HG03139 (cell line): Measurements from ENCODE around the gene FTCD.
"Not testable (repeated sequence)": the region's sequence is repeated elsewhere in the genome, so short reads cannot be mapped to it uniquely, and the experiment has no call there.

Experiments
- ATAC-seq: cut with Tn5 transposase; IDR thresholded peaks from one replicate; pipeline ENCODE4 v1.9.1; 2021; ENCODE audit not compliant: unreplicated experiment

FTCD gene

DNA sequence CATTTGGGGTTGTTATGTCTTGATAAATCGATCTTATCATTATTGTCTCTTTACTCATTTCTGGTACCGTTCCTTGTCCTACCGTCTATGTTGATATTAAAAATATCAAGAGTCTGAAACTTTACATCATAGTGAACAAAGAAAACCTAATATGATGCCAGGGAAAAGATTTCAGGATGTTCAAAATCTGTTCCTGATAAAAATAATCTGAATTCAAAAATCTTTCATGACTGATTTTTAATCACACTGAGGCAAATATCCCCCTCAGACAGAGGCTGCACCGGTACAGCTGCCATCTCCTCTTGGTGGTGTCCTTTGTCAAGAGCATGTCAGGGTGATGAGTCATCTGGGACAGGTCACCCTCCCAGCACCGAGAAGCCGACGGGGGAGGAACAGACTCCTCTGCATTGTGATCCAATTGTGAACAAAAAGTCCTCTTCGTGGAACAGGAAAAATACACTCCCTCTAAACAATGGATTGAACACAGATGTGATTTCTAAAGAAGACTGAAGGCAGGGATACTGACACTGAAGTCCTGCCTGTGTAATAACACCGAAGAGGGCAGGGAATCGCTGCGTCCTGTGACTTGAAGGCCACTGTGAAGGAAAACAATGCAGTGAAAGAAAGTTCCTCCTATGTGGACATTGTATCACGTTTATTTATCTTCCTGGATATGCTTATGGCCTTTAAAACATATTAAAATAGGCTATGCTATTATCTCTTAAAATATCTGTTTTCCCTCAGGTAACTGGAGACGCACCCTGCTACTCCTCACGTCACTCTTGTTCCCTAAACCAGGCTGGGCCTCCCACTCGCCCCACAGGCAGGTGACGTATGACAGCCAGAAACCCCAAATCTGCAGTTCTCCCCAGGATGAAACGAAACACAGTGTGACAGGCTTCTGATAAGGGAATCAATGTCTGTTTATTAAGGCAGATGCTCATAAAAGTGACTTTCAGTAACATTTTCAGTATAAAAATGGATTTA is 33.1 kb upstream of the FTCD start:
- ATAC-seq: no peak

DNA sequence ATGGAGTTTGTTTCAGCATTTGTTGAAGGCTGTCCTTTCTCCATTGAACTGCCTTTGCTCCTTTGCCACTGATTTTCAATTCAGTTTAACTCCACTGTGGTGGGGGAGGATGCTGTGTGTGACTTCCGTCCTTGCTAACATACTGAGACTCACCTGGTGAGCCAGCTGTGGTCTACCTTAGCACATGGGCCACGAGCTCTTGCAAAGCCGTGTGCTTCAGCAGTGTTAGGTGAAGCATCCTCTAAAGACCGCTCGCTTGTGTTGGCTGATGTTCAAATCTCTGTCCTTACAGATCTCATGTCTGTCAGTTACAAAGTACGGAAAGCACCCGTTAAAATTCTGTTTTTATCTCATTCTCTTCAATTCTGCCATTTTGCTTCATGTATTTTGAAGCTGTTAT is 32.4 kb upstream of the FTCD start:
- no peak for ATAC-seq

DNA sequence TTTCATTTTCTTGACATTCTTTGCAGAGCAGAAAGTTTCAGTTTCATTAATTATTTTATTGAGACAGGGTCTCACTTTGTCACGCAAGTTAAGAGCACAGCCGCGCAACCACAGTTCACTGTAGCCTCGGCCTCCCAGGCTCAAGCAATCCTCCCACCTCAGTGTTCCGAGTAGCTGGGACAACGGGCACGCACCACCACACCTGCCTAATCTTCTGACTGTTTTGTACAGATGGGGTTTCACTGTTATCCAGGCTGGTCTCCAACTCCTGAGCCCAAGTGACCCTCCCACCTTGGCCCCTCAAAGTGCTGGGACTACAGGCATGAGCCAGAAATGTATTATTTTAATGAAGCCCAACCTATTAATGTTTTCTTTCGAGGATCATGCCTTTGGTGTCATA is 31.9 kb upstream of the FTCD start:
- ATAC-seq: no peak

DNA sequence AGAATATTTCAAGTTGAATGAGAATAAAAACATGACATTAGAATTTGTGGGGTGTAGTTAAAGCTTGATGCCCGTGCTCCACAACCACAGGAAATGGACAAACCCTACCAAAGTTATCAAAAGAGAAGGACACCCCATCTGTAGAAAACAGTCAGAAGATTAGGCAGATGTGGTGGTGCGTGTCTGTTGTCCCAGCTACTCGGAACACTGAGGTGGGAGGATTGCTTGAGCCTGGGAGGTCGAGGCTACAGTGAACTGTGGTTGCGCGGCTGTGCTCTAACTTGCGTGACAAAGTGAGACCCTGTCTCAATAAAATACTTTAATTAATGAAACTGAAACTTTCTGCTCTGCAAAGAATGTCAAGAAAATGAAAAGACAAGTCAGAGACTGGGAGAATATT is 30.3 kb upstream of the FTCD start:
- ATAC-seq: no peak

DNA sequence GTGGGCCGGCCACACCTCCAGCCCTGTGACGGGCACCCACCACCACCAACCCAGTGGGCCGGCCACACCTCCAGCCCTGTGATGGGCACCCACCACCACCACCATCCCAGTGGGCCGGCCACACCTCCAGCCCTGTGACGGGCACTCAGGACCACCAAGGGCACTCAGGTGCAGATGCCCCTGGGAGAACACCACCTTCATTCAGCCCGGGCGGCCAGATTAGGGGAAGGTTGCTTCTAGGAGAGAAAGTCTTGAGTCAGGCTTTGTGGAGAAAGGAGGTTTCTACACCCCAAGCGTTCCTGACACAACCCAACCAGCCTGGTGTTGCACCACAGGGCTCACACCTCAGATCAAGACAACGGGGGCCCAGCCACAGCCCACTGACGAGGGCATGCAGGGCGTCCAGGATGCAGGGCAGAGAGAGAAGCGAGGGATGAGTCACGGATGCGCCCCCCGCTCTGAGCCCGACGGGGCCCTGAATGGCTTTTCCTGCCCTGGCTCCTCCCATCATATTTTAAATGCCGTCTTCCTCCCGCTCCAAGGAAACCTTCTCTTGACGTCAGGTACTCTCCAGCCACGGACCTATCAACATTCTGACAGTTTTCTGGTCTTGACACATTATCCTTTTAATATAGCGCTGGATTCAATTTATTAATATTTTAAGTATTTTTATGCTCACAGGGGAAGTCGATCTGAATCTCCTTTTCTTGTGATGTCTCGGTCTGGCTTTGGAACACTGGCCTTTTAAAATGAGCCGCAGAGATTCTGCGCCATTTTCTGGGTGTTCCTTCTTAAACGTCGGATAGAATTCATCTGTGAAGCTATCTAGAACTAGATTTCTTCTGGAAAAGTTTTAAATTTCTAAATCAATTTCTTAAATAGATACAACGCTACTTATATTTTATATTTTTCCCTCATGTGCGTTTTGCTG is 29.5 kb upstream of the FTCD start:
- peak; percentile 44 for ATAC-seq

DNA sequence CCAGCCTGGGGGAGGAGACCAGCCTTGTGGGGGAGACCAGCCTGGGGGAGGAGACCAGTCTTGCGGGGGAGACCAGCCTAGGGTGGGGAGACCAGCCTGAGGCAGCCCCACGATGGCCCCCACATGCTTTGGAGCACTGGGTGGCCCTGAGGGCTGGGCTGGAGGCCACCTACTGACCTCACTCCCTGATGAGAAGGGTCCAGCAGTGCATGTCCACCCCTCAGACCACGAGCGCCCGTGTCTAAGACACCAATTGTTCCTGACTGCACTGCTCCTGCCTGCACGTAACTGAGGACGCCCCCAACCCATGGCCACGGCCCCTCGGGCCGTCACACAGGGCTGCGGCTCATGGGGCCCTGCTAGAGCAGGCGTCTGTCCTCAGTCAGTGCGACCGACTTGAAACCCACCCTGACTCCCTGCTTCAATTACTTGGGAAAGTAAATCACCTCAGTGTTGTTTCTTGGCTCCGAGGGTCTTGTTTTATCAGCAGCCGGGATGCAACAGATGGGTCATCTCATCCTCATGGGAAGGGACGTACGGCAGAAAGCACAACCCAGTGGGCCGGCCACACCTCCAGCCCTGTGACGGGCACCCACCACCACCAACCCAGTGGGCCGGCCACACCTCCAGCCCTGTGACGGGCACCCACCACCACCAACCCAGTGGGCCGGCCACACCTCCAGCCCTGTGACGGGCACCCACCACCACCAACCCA is 28.7 kb upstream of the FTCD start, which contains the start of gene SPATC1L:
TSS of gene SPATC1L (minus strand) at position 550 of the 715 bp plus-strand sequence. CDS start 1,643 bp downstream, outside the sequence.
- peak; percentile 45 for ATAC-seq

DNA sequence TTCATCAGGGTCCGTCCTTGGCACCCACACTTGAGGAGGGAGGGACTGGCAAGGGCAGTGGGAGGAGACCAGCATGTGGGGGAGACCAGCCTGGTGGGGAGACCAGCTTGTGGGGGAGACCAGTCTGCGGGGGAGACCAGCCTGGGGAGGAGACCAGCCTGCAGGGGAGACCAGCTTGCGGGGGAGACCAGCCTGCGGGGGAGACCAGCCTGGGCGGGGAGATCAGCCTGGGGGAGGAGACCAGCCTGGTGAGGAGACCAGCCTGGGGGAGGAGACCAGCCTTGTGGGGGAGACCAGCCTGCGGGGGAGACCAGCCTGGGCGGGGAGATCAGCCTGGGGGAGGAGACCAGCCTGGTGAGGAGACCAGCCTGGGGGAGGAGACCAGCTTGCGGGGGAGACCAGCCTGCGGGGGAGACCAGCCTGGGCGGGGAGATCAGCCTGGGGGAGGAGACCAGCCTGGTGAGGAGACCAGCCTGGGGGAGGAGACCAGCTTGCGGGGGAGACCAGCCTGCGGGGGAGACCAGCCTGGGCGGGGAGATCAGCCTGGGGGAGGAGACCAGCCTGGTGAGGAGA is 28.0 kb upstream of the FTCD start:
- ATAC-seq: not testable (repeated sequence)

DNA sequence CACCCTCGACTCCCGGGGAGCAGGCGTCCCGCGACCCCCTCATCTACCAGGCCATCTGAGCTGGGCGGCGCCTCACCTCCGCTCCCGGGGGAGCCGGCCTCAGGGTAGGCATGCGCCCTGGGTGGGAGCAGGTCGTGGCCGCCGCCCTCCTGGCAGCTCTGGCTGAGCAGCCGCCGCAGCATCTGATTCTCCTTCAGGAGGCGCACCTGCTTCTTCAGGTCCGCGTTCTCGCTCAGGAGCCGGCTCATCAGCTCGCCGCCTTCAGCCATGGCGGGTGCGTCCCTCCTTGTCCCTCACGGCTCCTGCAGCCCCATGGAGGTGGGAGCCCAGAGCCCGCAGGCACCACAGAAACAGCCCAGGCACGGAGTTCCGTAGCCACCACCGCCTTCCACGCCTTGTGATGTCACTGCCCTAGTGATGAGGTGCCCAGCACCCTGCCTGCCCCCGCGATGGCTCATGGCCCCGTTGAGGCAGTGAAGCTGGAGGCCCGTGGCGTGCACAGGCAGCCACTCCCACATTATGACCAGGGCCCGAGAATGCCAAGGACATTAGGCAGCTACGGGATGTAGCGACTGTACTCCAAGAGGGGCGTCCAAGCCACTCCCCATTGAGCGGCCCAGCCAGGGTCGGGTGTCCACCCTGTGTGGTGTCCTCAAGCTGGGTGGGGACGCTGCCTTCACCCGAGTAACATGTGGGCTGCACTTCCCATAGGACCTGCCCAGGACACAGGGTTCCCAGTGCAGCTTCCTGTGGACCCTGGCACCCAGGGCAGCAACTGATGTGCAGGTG is 27.4 kb upstream of the FTCD start:
- no peak for ATAC-seq

DNA sequence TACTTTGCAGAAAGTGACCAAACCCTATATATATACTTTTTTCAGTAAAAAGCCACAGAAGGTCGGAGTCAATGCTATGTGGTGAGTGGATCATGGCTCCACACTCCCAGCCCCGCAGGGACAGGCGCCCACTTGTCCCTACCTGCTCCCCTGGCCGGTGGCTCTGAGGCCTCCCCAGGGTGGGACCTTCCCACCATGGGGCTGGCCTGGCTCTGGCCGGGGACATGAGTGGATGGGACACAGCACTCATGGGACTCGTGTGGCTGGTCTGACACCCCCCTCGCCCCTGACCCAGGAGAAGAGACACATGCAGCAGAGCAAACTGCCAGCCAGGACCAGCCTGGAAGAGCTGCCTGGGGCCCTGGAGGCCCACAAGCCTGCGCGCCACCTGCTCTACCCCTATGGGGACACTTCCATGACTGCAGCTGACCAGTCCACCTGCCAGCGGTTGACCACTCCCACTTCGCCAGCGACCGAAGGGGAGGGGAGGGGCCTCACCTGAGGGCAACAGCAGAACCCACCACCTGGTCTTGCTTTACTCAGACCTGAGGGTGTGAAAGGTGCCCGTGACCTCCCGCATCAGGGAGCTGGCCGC is 26.7 kb upstream of the FTCD start:
- ATAC-seq: no peak

DNA sequence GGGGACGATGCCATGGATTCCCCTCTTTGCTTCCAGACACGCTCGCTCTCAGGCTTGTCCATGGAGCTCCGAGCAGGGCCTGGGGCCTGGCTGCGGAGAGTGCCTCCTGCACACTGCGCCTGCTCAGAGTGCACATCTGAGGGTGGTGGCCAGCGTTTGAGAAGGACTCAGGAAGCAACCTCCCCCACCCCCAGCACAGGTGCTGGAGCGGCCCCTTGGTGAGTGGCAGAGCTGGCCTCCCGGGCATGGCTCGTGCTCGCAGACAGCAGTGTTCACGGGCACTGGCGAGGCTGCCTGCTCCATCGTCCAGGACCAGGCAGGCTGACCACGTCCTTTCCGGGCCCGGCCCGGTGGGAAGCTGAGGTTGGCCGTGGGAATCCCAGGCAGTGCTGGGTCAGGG is 26.1 kb upstream of the FTCD start:
- no peak for ATAC-seq

DNA sequence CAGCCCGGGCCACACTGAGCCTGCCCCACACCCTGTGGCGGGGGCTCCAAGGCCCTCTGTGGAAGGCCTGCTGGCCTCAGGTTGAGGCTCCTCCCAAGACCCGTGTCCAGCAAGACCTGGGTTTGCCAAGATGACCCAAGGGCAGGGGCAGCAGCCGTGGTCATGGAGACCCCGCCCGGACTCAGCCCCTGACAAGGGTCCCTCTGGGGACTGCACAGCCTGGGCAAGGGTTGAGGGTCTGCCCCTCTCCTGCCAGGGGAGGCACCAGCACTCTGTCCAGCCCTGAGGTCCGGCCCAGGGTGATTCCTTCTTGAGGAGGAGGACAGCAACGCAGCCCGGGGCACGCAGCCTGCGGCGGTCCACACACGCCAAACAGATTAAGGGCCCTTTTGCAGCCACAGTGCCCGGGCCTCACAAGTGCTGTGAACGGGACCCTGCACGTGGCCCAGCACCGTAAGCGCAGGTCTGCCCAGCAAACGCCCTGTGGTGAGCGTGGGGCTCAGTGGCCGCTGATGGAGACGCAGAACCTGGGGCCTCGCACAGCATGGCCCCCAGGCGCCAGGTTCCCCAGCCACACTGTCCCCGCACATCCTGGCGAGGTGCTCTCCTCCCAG is 25.5 kb upstream of the FTCD start:
- ATAC-seq: no peak

DNA sequence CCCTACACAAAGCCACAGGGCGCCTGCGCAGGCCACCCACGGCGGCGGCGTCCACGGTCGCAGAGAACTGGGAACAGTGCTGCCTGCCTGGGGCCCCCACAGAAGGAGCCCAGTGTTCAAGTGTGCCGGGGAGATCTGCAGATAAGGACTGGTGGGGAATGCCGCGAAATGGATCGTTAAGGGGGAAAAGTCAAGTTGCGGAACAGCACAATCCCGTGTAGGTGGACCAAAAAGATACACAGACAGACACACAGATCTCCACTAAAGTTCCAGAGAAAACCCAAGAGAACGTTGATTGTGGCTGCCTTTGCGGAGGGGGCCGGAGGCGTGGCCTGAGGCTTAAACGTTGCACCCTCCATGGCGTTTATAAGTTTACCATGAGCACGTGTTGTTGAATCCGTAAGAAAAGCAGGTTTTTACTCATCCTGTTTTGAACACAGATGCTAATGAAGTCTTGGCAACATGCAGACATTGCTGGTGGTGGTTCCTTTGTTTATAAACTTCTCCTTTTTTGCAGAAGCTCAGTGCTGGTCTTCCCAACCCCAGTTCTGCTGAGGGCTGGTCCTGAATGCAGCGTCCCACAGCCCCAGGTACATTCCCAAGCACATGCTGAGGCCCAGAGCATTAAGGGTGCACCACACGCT is 24.8 kb upstream of the FTCD start:
- ATAC-seq: no peak

DNA sequence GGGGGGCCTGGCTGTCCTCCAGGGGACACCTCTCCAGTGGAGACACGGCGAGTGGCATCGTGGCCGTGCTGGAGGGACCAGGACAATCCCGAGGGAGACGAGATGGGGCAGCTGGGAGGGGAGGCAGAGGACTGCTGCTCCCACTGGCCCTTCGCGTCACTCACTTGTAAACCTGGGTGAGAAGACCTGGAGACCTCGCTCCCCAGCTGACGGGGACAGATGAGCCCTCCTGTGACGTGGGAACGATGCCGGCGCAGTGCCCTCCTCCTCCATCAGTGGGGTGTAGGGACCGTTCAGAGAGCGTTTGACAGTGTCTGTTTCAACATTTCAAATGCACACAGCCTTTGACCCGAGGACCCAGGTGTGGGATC is 24.3 kb upstream of the FTCD start:
- no peak for ATAC-seq

DNA sequence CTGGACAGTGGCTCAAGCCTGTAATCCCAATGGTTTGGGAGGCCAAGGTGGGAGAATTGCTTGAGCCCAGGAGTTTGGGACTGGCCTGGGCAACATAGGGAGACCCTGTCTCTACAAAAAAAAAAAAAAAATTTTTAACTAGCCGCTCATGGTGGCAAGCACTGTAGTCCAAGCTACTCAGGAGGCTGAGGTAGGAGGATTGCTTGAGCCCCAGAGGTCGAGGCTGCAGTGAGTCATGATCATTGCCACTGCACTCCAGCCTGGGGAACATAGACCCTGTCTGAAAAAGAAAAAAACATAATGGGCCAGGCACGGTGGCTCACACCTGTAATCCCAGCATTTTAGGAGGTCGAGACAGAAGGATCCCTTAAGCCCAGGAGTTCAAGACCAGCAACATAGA is 23.6 kb upstream of the FTCD start:
- ATAC-seq: no peak

DNA sequence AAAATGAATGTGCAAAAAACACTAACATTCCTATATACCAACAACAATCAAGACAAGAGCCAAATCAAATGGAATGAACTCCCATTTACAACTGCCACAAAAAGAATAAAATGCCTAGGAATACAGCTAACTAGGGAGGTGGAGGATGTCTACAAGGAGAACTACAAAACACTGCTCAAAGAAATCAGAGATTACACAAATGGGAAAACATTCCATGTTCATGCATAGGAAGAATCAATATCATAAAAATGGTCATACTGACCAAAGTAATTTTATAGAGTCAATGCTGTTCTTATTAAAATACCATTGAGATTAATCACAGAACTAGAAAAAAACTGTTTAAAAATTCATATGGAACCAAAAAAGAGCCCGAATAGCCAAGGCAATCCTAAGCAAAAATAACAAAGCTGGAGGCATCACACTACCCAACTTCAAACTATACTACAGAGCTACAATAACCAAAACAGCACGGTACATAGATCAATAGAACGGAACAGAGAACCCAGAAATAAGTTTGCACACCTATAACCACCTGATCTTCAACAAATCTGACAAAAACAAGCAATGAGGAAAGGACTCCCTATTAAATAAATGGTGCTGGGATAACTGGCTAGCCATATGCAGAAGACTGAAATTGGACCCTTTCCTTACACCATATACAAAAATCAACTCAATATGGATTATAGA is 21.2 kb upstream of the FTCD start:
- ATAC-seq: not testable (repeated sequence)

DNA sequence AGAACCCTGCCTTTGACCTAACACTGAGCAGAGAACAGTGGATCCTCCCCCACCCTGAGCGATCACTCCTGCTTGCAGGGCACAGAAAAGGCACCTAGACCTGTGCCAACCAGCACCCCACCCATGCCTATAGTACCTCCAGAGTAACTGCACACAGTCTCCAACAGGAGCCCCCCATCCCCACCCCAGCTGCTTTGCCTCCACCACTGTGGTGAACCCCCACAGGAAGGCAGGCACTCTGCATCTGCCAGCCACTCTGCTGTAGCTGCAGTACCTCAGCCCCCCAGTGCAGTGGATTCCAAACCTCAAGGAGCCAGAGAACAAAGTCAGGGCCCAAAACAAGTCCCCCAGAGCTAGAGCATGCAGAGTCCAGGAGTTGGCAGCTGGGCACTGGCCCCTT is 18.2 kb upstream of the FTCD start:
- ATAC-seq: no peak

DNA sequence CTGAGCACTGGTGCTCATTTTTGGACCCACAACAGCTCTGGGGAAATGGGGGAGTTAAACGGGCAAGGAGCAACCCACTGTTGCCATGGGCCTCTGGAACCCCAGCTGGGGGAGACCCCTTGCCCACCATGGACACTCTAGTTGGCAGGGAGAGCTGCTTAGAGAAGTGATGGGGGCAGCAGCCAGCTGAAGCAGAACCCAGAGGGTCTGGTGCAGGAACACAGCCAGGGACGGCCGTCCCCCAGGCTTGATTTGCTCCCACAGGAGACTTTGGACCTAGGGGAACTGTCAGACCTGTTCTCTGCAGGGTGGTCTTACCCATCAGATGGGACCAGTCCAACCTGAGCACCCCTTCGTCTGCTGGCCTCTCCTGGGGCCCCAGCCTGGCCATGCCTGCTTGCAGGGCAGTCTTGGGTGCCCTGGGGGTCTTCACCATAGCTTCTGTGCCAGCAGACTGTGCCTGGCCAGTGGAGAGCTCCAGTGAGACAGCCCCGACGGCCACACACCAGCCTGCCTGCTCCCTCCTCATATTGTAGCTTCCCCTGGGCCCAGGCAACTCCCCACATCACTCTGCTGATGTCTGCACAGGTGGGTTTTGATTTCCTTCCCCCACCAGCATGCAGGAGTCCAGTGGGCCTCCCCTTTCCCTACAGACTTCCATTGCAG is 17.6 kb upstream of the FTCD start:
- ATAC-seq: no peak
